Endodermal cell (in vitro differentiated cells): ENCODE data around the gene SLC22A24. TPM values are rescaled to one million over a fixed set of nuclear protein-coding genes. Genes with fewer than 3 reads are reported as not detected.

Experiments used
- DNase-seq: peaks from one replicate; pipeline ENCODE4 v3.0.0-alpha.2; 2017
- H3K27ac ChIP-seq: 2 replicates; pipeline ENCODE4 v1.5.1; 2013; ENCODE audit warnings: mild to moderate bottlenecking, low read depth, low read length, moderate library complexity
- H3K27me3 ChIP-seq: 2 replicates; pipeline ENCODE4 v1.6.1; 2013; ENCODE audit warnings: mild to moderate bottlenecking, low read length, moderate library complexity; ENCODE audit not compliant: insufficient read depth, control insufficient read depth, poor library complexity, severe bottlenecking
- H3K36me3 ChIP-seq: 2 replicates; pipeline ENCODE4 v1.7.0; 2013; ENCODE audit warnings: mild to moderate bottlenecking, low read length, moderate library complexity; ENCODE audit not compliant: control insufficient read depth, insufficient read depth
- H3K4me1 ChIP-seq: one replicate; pipeline ENCODE4 v1.7.0; 2013; ENCODE audit warnings: low read length; ENCODE audit not compliant: control insufficient read depth, insufficient read depth
- H3K4me3 ChIP-seq: 2 replicates; pipeline ENCODE4 v1.5.1; 2013; ENCODE audit warnings: mild to moderate bottlenecking, low read length, moderate library complexity
- H3K9ac ChIP-seq: 2 replicates; pipeline ENCODE4 v1.6.1; 2013; ENCODE audit warnings: mild to moderate bottlenecking, low read length, moderate library complexity; ENCODE audit not compliant: poor library complexity, severe bottlenecking; ENCODE audit errors: extremely low read depth
- H3K9me3 ChIP-seq: 2 replicates; pipeline ENCODE4 v1.6.1; 2013; ENCODE audit warnings: mild to moderate bottlenecking, low read length, moderate library complexity; ENCODE audit not compliant: control insufficient read depth
- H3K27ac Mint-ChIP-seq: 2 replicates; pipeline ENCODE4 v1.8.0; 2020; ENCODE audit warnings: mixed read lengths
- H3K27me3 Mint-ChIP-seq: 2 replicates; pipeline ENCODE4 v1.8.0; 2021; ENCODE audit warnings: mild to moderate bottlenecking, mixed read lengths; ENCODE audit not compliant: insufficient read depth
- H3K36me3 Mint-ChIP-seq: 2 replicates; pipeline ENCODE4 v1.8.0; 2020; ENCODE audit warnings: low read depth, mixed read lengths
- H3K4me1 Mint-ChIP-seq: 2 replicates; pipeline ENCODE4 v1.8.0; 2020; ENCODE audit warnings: mixed read lengths
- H3K4me3 Mint-ChIP-seq: 2 replicates; pipeline ENCODE4 v1.8.0; 2020; ENCODE audit warnings: mild to moderate bottlenecking, moderate library complexity, mixed read lengths
- H3K9me3 Mint-ChIP-seq: 2 replicates; pipeline ENCODE4 v1.8.0; 2020; ENCODE audit warnings: mild to moderate bottlenecking, mixed read lengths
- CTCF ChIP-seq: fragments of 200-600 bp; sonication (generic); conservative IDR thresholded peaks from 2 replicates; pipeline ENCODE4 v1.5.0; 2021; ENCODE audit warnings: antibody characterized with exemption, mild to moderate bottlenecking
- WGBS, 2 experiments: methylation state at CpG; one replicate each; pipeline versions ENCODE4 v1.1.5 to v1.1.7; 2013; ENCODE audit warnings: missing lambda C conversion rate in 2 of 2, mixed read lengths in 1 of 2; ENCODE audit not compliant: insufficient coverage in 1 of 2, insufficient read length in 1 of 2; 5-methylcytosine and 5-hydroxymethylcytosine counted together
- total RNA-seq, 2 donors: library from RNA; stranded (reverse); fragmentation: NEBNext Ultra II Directional in 1 of 2; extraction: Animal tissue kit (Norgen Biotek cat#: 25700) in 1 of 2; gene quantifications; 2 replicates in 1 of 2; 3 replicates in 1 of 2; pipeline ENCODE4 v1.2.1, GENCODE V29; 2021

Gene SLC22A24
- total RNA-seq, 2 donors from 2014 or later = not detected

- H3K9me3 ChIP-seq = no peaks in the 10 kb centered on the region
- H3K4me1 ChIP-seq = no peaks in the 10 kb centered on the region
- no peaks in the 10 kb centered on the region for H3K9me3 Mint-ChIP-seq
- DNase-seq = no peak
- H3K9ac ChIP-seq = no peak overlapping the region
- H3K4me3 Mint-ChIP-seq = no peak overlapping the region
- no peaks in the 10 kb centered on the region for H3K36me3 Mint-ChIP-seq
- no peaks in the 10 kb centered on the region for H3K4me1 Mint-ChIP-seq
- H3K27me3 ChIP-seq = no peaks in the 10 kb centered on the region
- no peak overlapping the region for H3K27ac ChIP-seq
- H3K4me3 ChIP-seq = no peak overlapping the region
- WGBS, 2 experiments = 94% methylated on average over 2 of the region's 2 CpGs; no CpG with 5 or more reads in 1 of the 2 experiments
- H3K27ac Mint-ChIP-seq = no peak overlapping the region
- no peak for TF ChIP-seq CTCF
- peaks cover 4% of the 10 kb centered on the region for H3K27me3 Mint-ChIP-seq
- no peaks in the 10 kb centered on the region for H3K36me3 ChIP-seq
Observed at GRCh38 chr11:63146581-63146980, 2.6 kb upstream of the SLC22A24 start.

GRCh38 chr11:63142459-63142858 lies 1.6 kb downstream of the SLC22A24 start:
- Histone ChIP-seq H3K4me3 (no peak overlapping the region), H3K9me3 (no peaks in the 10 kb centered on the region), H3K27ac (no peak overlapping the region), H3K27me3 (no peaks in the 10 kb centered on the region), H3K4me1 (no peaks in the 10 kb centered on the region), H3K36me3 (no peaks in the 10 kb centered on the region), H3K9ac (no peak overlapping the region)
- Mint-ChIP-seq H3K27me3 (peaks cover 4% of the 10 kb centered on the region), H3K9me3 (no peaks in the 10 kb centered on the region), H3K4me1 (peaks cover 5% of the 10 kb centered on the region), H3K27ac (no peak overlapping the region), H3K4me3 (no peak overlapping the region), H3K36me3 (no peaks in the 10 kb centered on the region)
- DNase-seq = no peak
- WGBS, 2 experiments = 79 to 83% methylated on average over 2 to 3 of the region's 3 CpGs
- TF ChIP-seq CTCF = no peak

GRCh38 chr11:63132985-63133775 lies 10.8 kb downstream of the SLC22A24 start:
- 82 to 86% methylated on average over 6 to 7 of the region's 7 CpGs for WGBS, 2 experiments
- H3K36me3 ChIP-seq = no peaks in the 10 kb centered on the region
- H3K4me3 Mint-ChIP-seq = no peak overlapping the region
- H3K27me3 ChIP-seq = no peaks in the 10 kb centered on the region
- H3K4me1 Mint-ChIP-seq = peaks cover 6% of the 10 kb centered on the region
- H3K9me3 Mint-ChIP-seq = no peaks in the 10 kb centered on the region
- TF ChIP-seq CTCF = peak; percentile 9
- H3K9me3 ChIP-seq = no peaks in the 10 kb centered on the region
- H3K4me3 ChIP-seq = no peak overlapping the region
- no peak overlapping the region for H3K27ac ChIP-seq
- no peak overlapping the region for H3K27ac Mint-ChIP-seq
- H3K36me3 Mint-ChIP-seq = no peaks in the 10 kb centered on the region
- no peaks in the 10 kb centered on the region for H3K4me1 ChIP-seq
- DNase-seq = no peak
- H3K27me3 Mint-ChIP-seq = peaks cover 15% of the 10 kb centered on the region
- no peak overlapping the region for H3K9ac ChIP-seq
